ENCODE data around the gene SF3B3.
"Not testable (repeated sequence)": the region's sequence is repeated elsewhere in the genome, so short reads cannot be mapped to it uniquely, and the experiment has no call there.

SF3B3 gene

GRCh38 chr16:70586731-70587130, 63.1 kb downstream of the SF3B3 start:
- in situ Hi-C loops (cut with MboI; ENCODE audit: low sequenced_read_pairs) = no loop called here

- in situ Hi-C loops (cut with MboI; ENCODE audit: low sequenced_read_pairs) = no loop called here
Observed at GRCh38 chr16:70588565-70588964, 64.9 kb downstream of the SF3B3 start.

GRCh38 chr16:70589416-70589815, 65.8 kb downstream of the SF3B3 start:
- in situ Hi-C loops (cut with MboI; ENCODE audit: low sequenced_read_pairs) = not testable (repeated sequence)

- in situ Hi-C loops (cut with MboI; ENCODE audit: low sequenced_read_pairs) = no loop called here
Observed at GRCh38 chr16:70589998-70590471, 66.4 kb downstream of the SF3B3 start.

GRCh38 chr16:70590722-70591415, 67.3 kb downstream of the SF3B3 start:
- in situ Hi-C loops (cut with MboI; ENCODE audit: low sequenced_read_pairs) = no loop called here

- in situ Hi-C loops (cut with MboI; ENCODE audit: low sequenced_read_pairs) = no loop called here
Observed at GRCh38 chr16:70591615-70592014, 68.0 kb downstream of the SF3B3 start.

- in situ Hi-C loops (cut with MboI; ENCODE audit: low sequenced_read_pairs) = no loop called here
Observed at GRCh38 chr16:70592106-70592571, 68.5 kb downstream of the SF3B3 start.

GRCh38 chr16:70593544-70593943, 69.9 kb downstream of the SF3B3 start:
- in situ Hi-C loops (cut with MboI; ENCODE audit: low sequenced_read_pairs) = no loop called here

- in situ Hi-C loops (cut with MboI; ENCODE audit: low sequenced_read_pairs) = no loop called here
Observed at GRCh38 chr16:70594569-70594968, 71.0 kb downstream of the SF3B3 start.

- in situ Hi-C loops (cut with MboI; ENCODE audit: low sequenced_read_pairs) = no loop called here
Observed at GRCh38 chr16:70597135-70597835, 73.7 kb downstream of the SF3B3 start.

GRCh38 chr16:70598937-70599503, 75.4 kb downstream of the SF3B3 start:
- in situ Hi-C loops (cut with MboI; ENCODE audit: low sequenced_read_pairs) = no loop called here

GRCh38 chr16:70600730-70601129, 77.1 kb downstream of the SF3B3 start:
- in situ Hi-C loops (cut with MboI; ENCODE audit: low sequenced_read_pairs) = no loop called here

- in situ Hi-C loops (cut with MboI; ENCODE audit: low sequenced_read_pairs) = no loop called here
Observed at GRCh38 chr16:70601576-70602575, 78.3 kb downstream of the SF3B3 start.

- in situ Hi-C loops (cut with MboI; ENCODE audit: low sequenced_read_pairs) = no loop called here
Observed at GRCh38 chr16:70602831-70603230, 79.2 kb downstream of the SF3B3 start.

- in situ Hi-C loops (cut with MboI; ENCODE audit: low sequenced_read_pairs) = no loop called here
Observed at GRCh38 chr16:70604407-70605282, 81.0 kb downstream of the SF3B3 start.

- in situ Hi-C loops (cut with MboI; ENCODE audit: low sequenced_read_pairs) = no loop called here
Observed at GRCh38 chr16:70605283-70605657, 81.7 kb downstream of the SF3B3 start.

- in situ Hi-C loops (cut with MboI; ENCODE audit: low sequenced_read_pairs) = no loop called here
Observed at GRCh38 chr16:70608521-70608920, 84.9 kb downstream of the SF3B3 start.

GRCh38 chr16:70610273-70611223, 86.9 kb downstream of the SF3B3 start:
- in situ Hi-C loops (cut with MboI; ENCODE audit: low sequenced_read_pairs) = no loop called here

GRCh38 chr16:70611224-70611598, 87.6 kb downstream of the SF3B3 start:
- in situ Hi-C loops (cut with MboI; ENCODE audit: low sequenced_read_pairs) = no loop called here
